ENCODE results near the gene PLLP.
"Not testable (repeated sequence)": the region's sequence is repeated elsewhere in the genome, so short reads cannot be mapped to it uniquely, and the experiment has no call there.

PLLP gene

GRCh38 chr16:57275946-57276345, 8.5 kb downstream of the PLLP start:
- DNase-seq (ENCODE audit: extremely low read depth in 1 of 2, low read depth in 1 of 2), result not testable (repeated sequence)

GRCh38 chr16:57273826-57274225, 10.6 kb downstream of the PLLP start:
- no peak for DNase-seq (ENCODE audit: extremely low read depth in 1 of 2, low read depth in 1 of 2)

DNA sequence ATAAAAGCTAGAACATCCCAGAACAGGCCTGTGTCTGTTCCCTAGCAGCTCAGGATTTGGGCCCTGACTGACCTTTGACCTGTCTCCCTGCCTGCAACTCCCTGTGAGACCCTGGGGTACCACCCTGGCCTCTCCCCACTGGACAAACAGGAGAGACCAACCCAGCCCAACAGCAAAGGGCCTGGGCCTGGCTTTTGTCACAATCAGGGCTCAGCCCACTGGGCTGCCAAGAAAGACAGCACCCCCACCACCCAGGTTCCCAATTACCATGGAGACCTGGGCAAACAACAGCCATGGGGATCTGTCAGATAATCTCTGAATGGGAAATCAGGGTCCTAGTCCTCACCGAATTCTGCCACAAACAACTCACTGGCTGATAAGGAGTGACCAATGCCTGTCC, 11.1 kb downstream of the PLLP start:
- DNase-seq (ENCODE audit: extremely low read depth in 1 of 2, low read depth in 1 of 2), result no peak

GRCh38 chr16:57271867-57272495, 12.5 kb downstream of the PLLP start:
- DNase-seq (ENCODE audit: extremely low read depth in 1 of 2, low read depth in 1 of 2), result no peak

GRCh38 chr16:57271063-57271345, 13.5 kb downstream of the PLLP start:
- DNase-seq (ENCODE audit: extremely low read depth in 1 of 2, low read depth in 1 of 2), result no peak

- DNase-seq (ENCODE audit: extremely low read depth in 1 of 2, low read depth in 1 of 2), result no peak
Measured at GRCh38 chr16:57270221-57271062, 14.0 kb downstream of the PLLP start.

DNA sequence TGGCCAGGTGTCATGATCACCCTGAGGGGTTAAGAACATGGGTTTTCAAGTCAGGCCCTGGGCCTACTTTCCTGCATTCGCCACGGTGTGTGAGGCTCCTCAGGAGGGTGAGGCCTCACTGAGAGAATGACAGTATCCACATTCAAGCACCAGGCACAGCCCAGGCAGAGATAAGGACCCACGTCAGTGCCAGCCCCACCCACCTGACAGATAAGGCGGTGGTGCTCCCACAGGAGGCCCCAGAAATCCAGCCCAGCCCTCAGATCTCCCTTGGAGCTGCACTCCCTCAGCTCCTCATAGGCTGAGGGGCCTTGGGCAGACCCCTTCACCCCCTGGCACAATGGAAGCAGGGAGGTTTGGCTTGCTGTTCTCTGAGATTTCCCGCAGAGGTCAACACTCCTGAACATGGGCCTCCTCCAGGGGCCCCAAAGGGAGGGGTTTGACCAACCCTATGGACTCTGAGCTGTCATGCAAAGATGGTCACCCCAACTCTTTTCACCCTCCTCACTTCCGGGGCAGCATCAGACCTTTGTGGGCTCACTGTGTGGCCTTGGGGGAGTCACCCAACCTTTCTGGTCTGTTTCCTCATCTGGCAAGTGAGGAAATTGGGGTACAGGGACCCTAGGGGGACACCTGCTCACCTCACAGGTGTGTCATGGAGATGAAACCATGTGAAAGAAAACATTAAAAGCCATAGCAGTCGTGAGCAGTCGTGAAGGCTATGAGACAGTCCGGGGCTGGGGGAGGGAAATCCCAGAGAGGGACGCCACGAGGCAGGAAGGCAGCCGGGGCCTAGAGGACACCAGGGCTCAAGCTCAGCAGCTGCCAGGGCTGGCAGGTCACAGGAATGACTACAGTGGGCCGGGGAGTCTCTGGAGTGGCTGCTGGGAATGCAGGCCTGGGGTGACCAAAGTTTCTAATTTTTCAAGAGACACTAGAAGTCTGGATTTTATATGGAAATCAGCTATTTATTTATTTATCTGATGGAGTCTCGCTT, 15.4 kb downstream of the PLLP start:
- no peak for DNase-seq (ENCODE audit: extremely low read depth in 1 of 2, low read depth in 1 of 2)

DNA sequence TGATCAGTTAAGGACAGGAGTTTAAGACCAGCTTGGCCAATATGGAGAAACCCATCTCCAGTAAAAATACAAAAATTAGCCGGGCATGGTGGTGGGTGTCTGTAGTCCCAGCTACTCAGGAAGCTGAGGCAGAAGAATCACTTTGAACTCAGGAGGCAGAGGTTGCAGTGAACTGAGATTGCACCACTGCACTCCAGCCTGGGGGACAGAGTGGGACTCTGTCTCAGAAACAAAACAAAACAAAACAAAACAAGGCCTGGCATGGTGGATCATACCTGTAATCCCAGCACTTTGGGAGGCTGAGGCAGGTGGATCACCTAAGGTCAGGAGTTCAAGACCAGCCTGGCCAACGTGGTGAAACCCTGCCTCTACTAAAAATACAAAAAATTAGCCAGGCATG, 17.1 kb downstream of the PLLP start:
- DNase-seq (ENCODE audit: extremely low read depth in 1 of 2, low read depth in 1 of 2), result not testable (repeated sequence)

DNA sequence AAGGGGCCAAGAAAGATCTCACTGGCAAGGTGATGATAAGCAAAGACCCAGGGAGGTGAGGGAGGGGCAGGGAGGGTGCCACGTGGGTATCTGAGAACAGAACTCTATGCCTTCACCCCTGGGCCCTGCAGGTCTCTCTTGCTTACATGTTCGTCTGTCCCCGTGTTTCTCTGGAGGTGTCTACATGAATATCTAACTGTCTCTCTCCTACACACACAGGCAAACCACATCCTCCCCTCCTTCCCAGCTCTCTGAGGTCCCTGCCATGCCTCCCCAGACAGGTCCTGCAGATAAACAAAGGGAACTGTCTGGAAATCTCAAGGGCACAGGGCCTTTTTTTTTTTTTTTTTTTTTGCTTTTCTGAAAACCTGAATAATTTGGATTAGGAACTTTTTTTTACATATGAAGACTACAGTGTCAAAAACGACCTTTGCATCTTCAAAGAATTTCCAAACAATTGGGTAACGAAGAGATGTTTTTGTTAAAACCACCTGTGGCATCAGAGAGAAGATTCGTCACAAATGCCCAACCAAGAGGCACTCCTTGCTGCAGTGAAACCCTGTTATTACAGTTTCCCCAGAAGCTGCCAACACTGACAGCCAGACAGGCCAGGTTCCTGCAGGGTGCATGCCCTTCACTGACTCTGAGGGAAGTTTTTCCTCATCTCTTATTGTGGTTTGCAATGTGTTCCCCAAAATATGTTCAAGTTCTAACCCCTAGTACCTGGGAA, 17.8 kb downstream of the PLLP start:
- DNase-seq (ENCODE audit: extremely low read depth in 1 of 2, low read depth in 1 of 2), result no peak

GRCh38 chr16:57265850-57266530, 18.5 kb downstream of the PLLP start:
- no peak for DNase-seq (ENCODE audit: extremely low read depth in 1 of 2, low read depth in 1 of 2)

DNA sequence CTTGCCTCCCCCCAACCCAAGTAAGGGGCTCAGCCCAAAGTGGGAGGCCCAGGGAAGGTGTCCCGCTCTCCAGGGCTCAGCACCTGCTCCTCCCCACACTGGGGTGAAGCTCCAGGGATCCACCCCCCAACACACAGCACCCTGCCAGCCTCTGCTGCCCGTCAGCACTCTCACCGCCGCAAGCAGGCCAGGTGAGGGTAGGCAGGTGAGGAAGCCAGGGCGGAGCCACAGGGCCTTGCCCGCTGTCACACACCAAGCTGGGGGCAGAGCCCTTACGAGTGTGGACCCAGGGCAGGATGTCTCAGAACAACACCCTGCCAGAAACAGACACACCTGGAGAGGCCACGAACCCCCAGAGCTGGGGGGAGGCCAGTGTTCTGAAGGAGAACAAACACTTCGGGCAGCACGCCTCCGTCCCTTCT, 19.5 kb downstream of the PLLP start:
- DNase-seq (ENCODE audit: extremely low read depth in 1 of 2, low read depth in 1 of 2), result no peak

DNA sequence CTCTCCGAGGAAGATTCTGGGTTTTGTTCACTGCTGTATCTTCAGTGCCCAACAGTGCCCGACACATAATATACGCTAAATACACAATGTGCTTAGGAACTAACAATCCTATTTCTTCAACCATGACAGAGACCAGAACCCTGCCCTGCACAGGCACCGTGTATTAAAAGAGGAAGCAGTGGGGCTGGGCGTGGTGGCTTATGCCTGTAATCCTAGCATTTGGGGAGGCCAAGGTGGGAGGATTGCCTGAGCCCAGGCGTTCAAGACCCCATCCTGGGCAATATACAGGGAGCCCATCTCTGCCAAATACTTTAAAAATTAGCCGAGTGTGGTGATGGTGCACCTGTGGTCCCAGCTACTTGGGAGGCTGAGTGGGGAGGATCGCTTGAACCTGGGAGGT, 20.1 kb downstream of the PLLP start:
- no peak for DNase-seq (ENCODE audit: extremely low read depth in 1 of 2, low read depth in 1 of 2)

DNA sequence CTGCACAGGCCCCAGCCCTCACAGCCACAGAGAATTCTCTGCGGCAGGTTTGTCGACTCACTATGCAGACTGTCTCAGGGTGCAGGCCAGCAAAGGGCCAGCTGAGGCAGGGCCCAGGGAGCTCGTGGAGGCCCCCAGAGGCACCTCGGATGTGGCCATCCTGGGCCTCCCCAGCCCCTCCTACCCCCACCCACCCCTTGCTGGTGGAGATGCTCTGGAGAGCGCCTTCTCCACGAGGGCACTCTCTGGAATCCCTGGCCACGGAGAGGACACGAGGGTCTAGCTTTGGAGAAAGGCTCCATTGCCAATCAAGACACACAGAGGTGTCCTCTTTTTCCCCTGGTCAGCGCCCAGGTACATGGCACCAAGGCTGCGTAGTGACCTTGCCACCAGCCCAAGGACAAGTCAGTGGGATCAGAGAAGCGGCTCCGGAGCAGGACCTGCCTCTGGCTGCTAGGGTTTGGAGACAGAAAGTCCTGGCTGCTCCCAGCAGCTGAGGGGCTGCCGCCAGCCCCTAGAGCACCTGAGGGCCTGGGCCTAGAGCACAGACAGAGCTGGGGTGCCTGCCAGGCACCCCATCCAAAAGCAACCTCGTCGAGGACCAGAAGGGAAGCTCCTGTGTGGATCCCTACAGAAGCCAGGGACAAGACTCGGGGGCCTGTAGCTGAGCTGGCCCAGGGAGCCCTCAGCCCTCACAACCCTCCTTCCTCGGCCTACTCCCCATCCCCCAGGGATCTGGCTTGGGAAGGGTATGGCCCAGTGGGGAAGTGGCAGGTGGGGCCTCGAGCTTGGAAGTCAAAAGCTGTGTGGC, 20.7 kb downstream of the PLLP start:
- DNase-seq (ENCODE audit: extremely low read depth in 1 of 2, low read depth in 1 of 2), result no peak

DNA sequence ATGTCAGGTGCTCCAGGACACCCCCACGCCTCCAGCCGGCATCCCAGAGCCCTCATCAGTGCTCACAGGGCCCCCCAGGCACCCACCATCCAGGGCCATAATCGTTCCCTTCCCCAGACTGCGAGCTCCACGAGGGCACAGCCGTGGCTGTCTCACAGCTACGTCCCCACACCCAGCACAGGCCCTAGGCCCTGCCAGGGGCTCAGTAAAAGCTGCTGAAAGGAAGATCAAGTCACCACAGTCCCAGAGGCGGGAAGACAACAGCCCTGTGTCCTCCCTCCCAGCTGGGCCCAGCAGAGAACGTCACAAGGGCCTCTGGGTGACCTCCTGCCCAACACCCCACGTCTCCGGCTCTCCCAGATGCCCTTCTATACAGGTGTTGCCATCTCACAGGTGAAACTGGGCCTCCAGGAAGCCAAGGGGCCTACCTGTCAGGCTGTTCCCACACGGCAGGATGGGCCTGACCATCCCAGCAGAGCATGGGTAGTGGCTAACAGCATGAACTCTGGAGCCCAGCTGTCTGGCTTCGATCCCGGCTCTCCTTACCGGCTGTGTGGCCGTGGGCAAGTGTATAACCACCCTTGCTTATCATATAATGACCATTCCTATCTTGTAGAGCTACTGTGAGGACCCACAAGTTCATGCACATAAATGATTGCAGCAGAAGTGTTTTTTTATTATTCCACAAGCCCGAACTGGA, 21.5 kb downstream of the PLLP start:
- no peak for DNase-seq (ENCODE audit: extremely low read depth in 1 of 2, low read depth in 1 of 2)

DNA sequence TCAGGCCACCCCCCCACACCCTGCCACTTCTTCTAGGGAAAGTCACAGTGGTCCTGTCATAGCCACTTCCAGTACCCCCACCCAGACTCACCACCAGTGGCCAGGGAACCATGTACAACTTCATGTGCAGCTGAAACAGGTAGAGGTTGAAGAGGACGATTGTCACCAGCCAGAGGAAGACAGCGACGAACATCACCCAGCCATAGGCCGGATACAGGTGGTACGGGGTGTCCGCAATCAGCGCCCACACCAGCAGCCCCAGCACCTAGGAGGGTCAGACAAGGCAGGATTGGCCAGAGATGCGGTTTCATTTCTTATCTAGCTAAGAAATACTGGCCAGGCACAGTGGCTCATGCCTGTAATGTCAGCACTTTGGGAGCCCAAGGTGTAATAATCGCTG, 22.7 kb downstream of the PLLP start:
- no peak for DNase-seq (ENCODE audit: extremely low read depth in 1 of 2, low read depth in 1 of 2)

DNA sequence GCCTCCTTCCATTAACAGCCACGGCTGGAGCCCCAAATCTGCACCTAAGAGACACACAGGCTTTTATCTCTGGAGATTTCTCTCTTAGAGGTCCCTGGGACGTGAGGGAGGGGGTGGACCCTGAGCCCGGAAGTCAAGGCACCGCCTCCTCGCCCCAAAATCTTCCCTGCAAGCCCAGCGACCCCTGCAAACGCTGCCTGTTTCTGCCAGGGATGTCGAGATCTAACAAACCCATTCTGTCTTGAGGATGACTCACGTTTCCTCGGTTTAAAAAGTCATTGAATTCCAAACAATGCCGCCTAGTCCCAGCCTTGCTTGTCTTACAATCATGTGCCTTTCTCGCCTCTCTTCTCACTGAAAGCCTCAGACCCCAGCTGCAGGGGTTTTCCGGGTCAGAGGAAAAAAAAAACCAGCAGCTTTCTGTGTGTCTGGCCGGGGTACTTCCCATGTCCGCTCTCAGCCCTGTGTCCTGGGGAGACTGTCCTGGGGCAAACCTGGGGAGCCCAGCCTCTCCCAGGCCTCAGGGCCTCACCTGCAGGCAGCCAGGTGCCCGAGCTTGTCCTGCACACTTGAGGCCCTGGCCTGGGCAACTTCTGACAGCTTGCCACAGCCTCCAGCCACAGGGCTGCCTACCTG, 24.1 kb downstream of the PLLP start:
- no peak for DNase-seq (ENCODE audit: extremely low read depth in 1 of 2, low read depth in 1 of 2)

DNA sequence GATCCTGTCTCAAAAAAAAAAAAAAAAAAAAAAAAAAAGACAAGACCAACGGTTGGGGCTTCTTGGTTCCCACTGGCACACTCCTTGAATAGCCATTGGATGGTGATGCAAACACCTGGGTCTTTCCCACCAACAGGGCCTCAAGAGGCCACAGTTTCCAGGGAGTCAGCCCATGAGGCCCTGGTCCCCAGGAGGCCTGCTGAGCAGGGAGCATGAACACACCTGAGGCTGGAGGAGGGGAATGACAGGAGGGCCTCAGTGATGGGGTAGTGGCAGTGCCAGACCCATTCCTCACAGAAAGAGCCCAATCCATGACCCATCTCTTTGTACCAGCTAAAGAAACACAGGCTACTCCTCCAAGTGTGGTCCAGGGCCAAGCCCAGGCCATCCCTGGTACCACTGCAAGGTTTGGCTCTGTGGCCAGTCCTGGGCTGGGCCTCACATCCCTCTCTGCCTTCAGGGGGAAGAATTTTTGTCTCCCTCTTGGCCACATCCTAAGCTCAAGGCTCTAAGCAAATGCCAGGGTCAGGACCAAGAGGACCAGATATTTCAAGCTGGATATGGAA, 25.5 kb downstream of the PLLP start:
- DNase-seq (ENCODE audit: extremely low read depth in 1 of 2, low read depth in 1 of 2), result no peak
